WTC11 (cell line): ENCODE measurements around the gene STRN4.

Experiments
- ATF1 ChIP-seq: sonication (generic); formaldehyde crosslinking; IDR thresholded peaks from 2 replicates; pipeline ENCODE4 v1.8.1; 2023; ENCODE audit warnings: mild to moderate bottlenecking, moderate library complexity, missing genetic modification reagents
- FOXK1 ChIP-seq: sonication (generic); formaldehyde crosslinking; IDR thresholded peaks from 2 replicates; pipeline ENCODE4 v1.8.0; 2022; ENCODE audit warnings: mild to moderate bottlenecking, moderate library complexity, missing genetic modification reagents
- JUN ChIP-seq: sonication (generic); formaldehyde crosslinking; IDR thresholded peaks from 2 replicates; pipeline ENCODE4 v1.8.0; 2023; ENCODE audit warnings: mild to moderate bottlenecking, missing genetic modification reagents
- SP1 ChIP-seq: sonication (generic); formaldehyde crosslinking; conservative IDR thresholded peaks from 2 replicates; pipeline ENCODE4 v1.8.1; 2022; ENCODE audit warnings: missing genetic modification reagents
- ZNF317 ChIP-seq: sonication (generic); formaldehyde crosslinking; IDR thresholded peaks from 2 replicates; pipeline ENCODE4 v1.8.1; 2023; ENCODE audit warnings: low read depth, mild to moderate bottlenecking, moderate library complexity, missing genetic modification reagents, borderline replicate concordance
- ZNF423 ChIP-seq: fragments of 250-450 bp; sonication (Bioruptor Pico); IDR thresholded peaks from 2 replicates; pipeline ENCODE4 v2.1.2; 2022; ENCODE audit warnings: mild to moderate bottlenecking, moderate library complexity
- TF ChIP-seq, protein P1 (sequence below): fragments of 200-600 bp; IDR thresholded peaks from 2 replicates; pipeline ENCODE4 v1.8.0; 2022; ENCODE audit warnings: antibody characterized with exemption
- TF ChIP-seq, protein P2 (sequence below): sonication (generic); formaldehyde crosslinking; conservative IDR thresholded peaks from 2 replicates; pipeline ENCODE4 v1.8.1; 2022; ENCODE audit warnings: mild to moderate bottlenecking, missing genetic modification reagents

DNA sequence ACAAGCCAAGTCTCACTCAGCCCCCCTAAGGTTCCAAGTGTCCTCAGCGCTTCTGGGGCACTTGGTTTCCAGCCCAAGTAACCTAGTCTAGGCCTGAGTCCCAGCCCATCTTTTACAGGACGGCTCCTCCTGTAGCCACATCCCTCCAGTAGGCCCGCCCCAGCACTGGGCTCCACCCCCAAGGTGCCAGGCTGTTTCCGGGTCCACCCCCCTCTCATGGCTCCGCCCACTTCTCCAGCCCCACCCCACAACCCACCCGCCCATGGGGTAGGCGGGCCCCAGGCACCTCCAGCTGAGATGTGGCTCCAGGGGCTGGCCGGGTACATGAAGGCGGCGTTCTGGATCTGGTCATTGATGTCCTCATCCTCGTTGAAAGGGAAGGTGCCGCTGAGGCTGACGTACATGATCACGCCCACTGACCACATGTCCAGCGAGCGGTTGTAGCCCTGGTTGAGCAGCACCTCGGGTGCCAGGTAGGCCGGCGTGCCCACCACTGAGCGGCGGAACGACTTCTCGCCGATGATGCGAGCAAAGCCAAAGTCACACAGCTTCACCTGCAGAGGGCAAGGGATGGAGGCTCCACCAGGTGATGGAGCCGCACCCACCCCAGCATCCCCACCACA lies 68.0 kb downstream of the STRN4 start:
- TF ChIP-seq, protein P1, sequence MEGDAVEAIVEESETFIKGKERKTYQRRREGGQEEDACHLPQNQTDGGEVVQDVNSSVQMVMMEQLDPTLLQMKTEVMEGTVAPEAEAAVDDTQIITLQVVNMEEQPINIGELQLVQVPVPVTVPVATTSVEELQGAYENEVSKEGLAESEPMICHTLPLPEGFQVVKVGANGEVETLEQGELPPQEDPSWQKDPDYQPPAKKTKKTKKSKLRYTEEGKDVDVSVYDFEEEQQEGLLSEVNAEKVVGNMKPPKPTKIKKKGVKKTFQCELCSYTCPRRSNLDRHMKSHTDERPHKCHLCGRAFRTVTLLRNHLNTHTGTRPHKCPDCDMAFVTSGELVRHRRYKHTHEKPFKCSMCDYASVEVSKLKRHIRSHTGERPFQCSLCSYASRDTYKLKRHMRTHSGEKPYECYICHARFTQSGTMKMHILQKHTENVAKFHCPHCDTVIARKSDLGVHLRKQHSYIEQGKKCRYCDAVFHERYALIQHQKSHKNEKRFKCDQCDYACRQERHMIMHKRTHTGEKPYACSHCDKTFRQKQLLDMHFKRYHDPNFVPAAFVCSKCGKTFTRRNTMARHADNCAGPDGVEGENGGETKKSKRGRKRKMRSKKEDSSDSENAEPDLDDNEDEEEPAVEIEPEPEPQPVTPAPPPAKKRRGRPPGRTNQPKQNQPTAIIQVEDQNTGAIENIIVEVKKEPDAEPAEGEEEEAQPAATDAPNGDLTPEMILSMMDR, result no peak
- no peak for TF ChIP-seq ZNF423 (CRISPR knock-in tag)
- 0 out of 2 replicates have a peak, but pooled peaks have one; percentile 21 for TF ChIP-seq FOXK1 (CRISPR knock-in tag)
- TF ChIP-seq SP1, result peak; percentile 17; the same call in 1 of the 2 replicates
- no peak for TF ChIP-seq JUN (CRISPR knock-in tag)
- TF ChIP-seq, protein P2, sequence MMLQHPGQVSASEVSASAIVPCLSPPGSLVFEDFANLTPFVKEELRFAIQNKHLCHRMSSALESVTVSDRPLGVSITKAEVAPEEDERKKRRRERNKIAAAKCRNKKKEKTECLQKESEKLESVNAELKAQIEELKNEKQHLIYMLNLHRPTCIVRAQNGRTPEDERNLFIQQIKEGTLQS (CRISPR knock-in tag), result no peak
- no peak for TF ChIP-seq ATF1
- TF ChIP-seq ZNF317, result no peak
